Muscle of back (tissue), 11 donors: ENCODE results near the gene BRAT1. TPM values are rescaled to one million over a fixed set of nuclear protein-coding genes. Genes with fewer than 3 reads are reported as not detected.

Experiments
- DNase-seq, 3 donors: peaks; one replicate each; pipeline versions ENCODE4 v3.0.0 to v3.0.0-alpha.2; 2013
- polyA plus RNA-seq, 10 donors: library from polyadenylated mRNA; unstranded; fragments of 120-200 nt; gene quantifications; one replicate each; pipeline ENCODE4 v1.2.1, GENCODE V29; 2013; ENCODE audit not compliant: insufficient read length in 10 of 10

The BRAT1 gene
- polyA plus RNA-seq, 10 donors, result 12.4 to 21.0 (median 18.5) TPM

- DNase-seq, result no peak
These were observed 41.6 kb downstream of the BRAT1 start for GRCh38 chr7:2513702-2514101.

GRCh38 chr7:2512713-2513112 lies 42.6 kb downstream of the BRAT1 start:
- DNase-seq, result no peak

GRCh38 chr7:2512179-2512661 lies 43.1 kb downstream of the BRAT1 start:
- peak in 1 of 3 donors; percentile 77 for DNase-seq

- DNase-seq, result no peak
These were observed 43.6 kb downstream of the BRAT1 start for GRCh38 chr7:2511769-2512168.

- DNase-seq, result peak in 1 of 3 donors; percentile 67
These were observed 44.2 kb downstream of the BRAT1 start for GRCh38 chr7:2510909-2511768.

GRCh38 chr7:2510130-2510776 lies 45.1 kb downstream of the BRAT1 start:
- no peak for DNase-seq

GRCh38 chr7:2509298-2509906 lies 45.9 kb downstream of the BRAT1 start:
- DNase-seq, result no peak

GRCh38 chr7:2508327-2509215 lies 46.8 kb downstream of the BRAT1 start:
- DNase-seq, result peak in 2 of 3 donors; percentile 58 to 84

GRCh38 chr7:2507917-2508306 lies 47.4 kb downstream of the BRAT1 start:
- DNase-seq, result no peak

GRCh38 chr7:2507208-2507916 lies 48.0 kb downstream of the BRAT1 start:
- DNase-seq, result no peak

GRCh38 chr7:2505401-2505800 lies 49.9 kb downstream of the BRAT1 start:
- no peak for DNase-seq

- no peak for DNase-seq
These were observed 50.4 kb downstream of the BRAT1 start for GRCh38 chr7:2504889-2505375.

GRCh38 chr7:2504128-2504888 lies 51.0 kb downstream of the BRAT1 start:
- DNase-seq, result no peak

- no peak for DNase-seq
These were observed 52.0 kb downstream of the BRAT1 start for GRCh38 chr7:2503056-2503941.

- DNase-seq, result no peak
These were observed 52.7 kb downstream of the BRAT1 start for GRCh38 chr7:2502647-2502966.

- DNase-seq, result no peak
These were observed 53.2 kb downstream of the BRAT1 start for GRCh38 chr7:2501947-2502646.

- DNase-seq, result no peak
These were observed 54.6 kb downstream of the BRAT1 start for GRCh38 chr7:2500701-2501100.

- no peak for DNase-seq
These were observed 55.4 kb downstream of the BRAT1 start for GRCh38 chr7:2499719-2500430.
